NCI-H128 (cell line): ENCODE measurements around the gene ZNF451.
"Not testable (repeated sequence)": the region's sequence is repeated elsewhere in the genome, so short reads cannot be mapped to it uniquely, and the experiment has no call there.

Experiments
- DNase-seq: peaks from one replicate; lab custom pipeline; 2025; ENCODE audit not compliant: unreplicated experiment; lab: John Stamatoyannopoulos, UW

Gene ZNF451, protein sequence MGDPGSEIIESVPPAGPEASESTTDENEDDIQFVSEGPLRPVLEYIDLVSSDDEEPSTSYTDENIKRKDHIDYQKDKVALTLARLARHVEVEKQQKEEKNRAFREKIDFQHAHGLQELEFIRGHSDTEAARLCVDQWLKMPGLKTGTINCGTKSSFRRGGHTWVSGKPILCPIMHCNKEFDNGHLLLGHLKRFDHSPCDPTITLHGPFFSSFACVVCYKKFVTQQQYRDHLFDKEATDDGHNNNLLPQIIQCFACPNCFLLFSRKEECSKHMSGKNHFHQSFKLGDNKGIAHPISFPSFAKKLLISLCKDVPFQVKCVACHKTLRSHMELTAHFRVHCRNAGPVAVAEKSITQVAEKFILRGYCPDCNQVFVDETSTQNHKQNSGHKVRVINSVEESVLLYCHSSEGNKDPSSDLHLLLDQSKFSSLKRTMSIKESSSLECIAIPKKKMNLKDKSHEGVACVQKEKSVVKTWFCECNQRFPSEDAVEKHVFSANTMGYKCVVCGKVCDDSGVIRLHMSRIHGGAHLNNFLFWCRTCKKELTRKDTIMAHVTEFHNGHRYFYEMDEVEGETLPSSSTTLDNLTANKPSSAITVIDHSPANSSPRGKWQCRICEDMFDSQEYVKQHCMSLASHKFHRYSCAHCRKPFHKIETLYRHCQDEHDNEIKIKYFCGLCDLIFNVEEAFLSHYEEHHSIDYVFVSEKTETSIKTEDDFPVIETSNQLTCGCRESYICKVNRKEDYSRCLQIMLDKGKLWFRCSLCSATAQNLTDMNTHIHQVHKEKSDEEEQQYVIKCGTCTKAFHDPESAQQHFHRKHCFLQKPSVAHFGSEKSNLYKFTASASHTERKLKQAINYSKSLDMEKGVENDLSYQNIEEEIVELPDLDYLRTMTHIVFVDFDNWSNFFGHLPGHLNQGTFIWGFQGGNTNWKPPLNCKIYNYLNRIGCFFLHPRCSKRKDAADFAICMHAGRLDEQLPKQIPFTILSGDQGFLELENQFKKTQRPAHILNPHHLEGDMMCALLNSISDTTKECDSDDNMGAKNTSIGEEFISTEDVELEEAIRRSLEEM

DNA sequence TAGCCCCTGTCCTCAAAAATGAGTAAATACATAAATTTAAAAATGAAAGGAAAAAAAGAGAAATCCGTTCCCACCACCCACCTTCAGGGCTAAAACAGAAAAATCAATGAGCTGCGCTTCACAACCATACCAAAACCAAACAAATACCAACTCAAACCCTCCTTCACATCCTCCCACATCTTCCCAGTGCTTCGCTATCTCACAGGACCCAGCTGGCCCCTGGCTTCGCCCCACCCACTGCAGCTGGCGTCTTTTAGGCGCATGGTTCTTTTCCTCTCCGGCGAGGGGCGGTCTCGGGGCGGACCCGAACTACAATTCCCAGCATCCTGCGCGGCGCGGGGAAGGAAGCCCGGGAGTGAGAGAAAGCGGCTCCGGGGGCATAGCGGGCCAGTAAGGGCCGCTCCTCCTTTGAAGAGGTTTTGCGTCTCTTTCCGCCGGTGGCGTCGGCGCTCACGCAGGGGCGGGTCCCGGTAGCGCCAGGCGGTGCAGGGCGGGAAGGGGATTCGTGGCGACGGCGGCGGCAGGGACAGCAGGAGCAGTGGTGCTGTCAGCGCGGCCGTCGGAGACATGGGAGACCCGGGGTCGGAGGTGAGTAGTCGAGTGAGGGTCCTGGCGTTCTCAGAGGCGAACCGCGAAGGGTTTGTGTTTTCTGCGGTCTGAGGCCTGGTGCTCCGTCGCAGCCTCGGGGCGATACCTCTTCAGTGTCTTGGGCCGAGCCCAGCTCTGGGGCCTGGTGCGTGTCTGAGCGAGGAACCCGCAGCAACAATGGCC lies at the start of gene ZNF451:
Gene ZNF451 (plus strand): TSS at position 502 of the 771 bp plus-strand sequence. CDS start 66 bp downstream, at position 568.
- peak; percentile 96 for DNase-seq

DNA sequence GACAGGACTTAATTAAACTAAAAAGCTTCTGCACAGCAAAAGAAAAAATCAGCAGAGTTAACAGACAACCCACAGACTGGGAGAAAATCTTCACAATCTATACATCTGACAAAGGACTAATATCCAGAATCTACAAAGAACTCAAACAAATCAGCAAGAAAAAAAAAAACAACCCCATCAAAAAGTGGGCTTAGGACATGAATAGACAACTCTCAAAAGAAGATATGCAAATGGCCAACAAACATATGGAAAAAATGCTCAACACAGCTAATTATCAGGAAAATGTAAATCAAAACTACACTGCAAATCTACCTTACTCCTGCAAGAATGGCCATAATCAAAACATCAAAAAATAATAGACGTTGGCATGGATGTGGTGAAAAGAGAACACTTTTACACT lies 45.9 kb upstream of the ZNF451 start:
- DNase-seq: not testable (repeated sequence)

DNA sequence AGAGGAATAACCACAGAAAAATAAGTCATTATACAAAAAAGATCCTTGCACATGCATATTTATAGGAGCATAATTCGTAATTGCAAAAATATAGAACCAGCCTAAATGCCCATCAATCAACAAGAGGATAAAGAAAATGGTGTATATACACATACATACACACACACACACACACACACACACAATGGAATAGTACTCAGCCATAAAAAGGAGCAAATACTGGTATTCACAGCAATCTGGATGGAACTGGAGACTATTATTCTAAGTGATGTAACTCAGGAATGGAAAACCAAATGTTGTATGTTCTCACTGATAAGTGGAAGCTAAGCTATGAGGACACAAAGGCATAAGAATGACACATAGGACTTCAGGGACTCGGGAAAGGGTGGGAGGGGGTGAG lies 45.4 kb upstream of the ZNF451 start:
- DNase-seq: no peak

DNA sequence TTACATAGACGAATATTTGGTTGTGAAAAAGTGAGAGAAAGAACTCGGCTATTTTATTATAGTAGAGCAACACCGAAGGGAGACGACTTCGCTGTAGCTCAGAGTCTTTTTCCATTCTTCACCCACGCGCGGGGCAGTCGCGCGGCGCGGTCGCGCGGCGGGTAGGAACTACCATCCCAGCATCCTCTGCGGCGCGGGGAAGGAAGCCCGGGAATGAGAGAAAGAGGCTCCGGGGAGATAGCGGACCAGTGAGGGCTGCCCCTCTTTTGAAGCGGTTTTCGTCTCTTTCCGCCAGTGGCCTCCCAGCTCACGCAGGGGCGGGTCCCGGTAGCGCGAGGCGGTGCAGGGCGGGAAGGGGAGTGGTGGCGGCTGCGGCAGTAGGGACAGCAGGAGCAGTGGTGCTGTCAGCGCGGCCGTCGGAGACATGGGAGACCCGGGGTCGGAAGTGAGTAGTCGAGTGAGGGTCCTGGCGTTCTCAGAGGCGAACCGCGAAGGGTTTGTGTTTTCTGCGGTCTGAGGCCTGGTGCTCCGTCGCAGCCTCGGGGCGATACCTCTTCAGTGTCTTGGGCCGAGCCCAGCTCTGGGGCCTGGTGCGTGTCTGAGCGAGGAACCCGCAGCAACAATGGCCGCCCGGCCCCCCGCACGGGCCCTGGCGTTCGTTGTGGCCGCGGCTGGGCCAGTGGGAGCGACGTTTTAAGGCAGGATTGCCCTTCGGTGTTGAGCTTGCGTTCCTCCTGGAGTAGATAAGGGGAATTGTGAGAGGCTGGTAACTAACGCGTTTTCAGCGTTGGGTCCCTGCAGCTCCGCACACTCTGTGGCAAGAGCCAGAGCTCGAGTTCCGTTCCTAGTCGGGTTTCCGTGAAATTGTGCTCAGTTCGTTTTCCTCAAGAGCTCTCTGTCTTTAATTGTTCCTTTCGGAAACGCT lies 43.4 kb upstream of the ZNF451 start, which contains the start of gene KIAA1586:
Gene KIAA1586 (plus strand): TSS at position 362 of the 925 bp plus-strand sequence. CDS start 63 bp downstream, at position 425.
- DNase-seq: peak; percentile 86

DNA sequence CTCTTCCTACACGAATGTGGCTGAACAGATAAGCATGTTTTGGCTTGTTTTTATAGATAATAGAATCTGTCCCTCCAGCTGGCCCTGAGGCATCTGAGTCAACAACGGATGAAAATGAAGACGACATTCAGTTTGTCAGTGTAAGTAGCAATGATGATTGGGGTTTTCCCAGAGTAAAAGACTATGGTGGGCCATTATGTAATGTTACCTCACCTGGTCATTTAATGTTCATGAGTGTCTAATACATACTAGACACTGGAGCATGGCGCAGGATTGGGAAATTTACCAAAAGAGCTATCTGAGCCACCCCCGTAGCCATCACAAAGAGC lies 42.8 kb upstream of the ZNF451 start:
- DNase-seq: not testable (repeated sequence)

DNA sequence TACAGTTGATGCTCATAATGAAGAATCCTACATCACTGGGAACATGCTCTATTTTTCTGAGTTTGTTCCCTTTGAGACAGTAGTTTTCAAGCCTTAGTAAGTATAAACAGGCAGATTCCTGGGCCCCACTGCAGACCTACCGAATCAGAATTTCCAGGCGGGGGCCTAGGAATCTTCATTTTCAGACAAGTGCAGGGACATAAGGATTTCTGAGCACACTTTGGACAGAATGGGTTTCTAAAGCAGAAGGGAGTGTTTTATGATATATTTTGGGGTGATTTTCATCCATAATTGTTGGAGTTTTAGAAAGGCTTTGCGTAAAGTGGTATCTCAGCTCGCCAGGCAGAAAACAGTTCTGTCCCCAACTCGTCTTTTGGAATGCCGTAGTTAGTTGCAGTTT lies 42.1 kb upstream of the ZNF451 start:
- DNase-seq: not testable (repeated sequence)

DNA sequence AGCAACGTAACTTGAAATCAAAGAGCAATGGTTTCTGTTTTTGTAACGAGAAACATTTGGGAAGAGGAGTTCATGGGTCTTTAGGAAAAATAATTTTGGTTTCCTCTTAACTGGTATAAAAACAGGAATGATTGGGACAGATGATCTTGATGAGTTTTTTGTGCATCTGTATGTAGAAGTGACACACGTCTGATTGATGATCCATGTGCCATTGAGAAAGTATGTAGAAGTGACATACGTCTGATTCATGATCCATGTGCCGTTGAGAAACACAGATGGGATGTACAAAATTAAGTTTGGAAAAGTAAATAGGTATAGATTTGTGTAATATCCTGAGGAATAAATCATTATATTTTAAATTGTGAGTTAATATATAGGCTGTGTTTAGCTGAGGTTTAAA lies 41.4 kb upstream of the ZNF451 start:
- DNase-seq: no peak

DNA sequence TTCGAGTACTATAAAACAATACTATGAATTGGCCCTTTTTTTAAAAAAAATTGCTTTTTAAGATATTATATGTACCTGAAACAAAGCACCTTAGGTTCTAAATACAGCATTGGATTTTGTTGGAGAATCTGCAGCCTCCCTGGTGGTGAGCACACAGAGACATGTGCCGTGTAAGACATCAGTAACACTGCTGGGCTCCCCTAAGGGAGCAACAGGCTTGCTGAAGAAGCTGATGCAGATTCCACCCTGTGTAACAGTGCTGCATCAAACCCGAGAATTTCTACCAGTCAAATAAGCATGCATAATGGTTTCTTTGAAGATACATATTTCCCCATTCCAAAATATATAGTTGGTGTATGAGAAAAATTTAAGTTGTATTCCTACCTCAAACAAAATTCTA lies 26.1 kb upstream of the ZNF451 start:
- DNase-seq: no peak

DNA sequence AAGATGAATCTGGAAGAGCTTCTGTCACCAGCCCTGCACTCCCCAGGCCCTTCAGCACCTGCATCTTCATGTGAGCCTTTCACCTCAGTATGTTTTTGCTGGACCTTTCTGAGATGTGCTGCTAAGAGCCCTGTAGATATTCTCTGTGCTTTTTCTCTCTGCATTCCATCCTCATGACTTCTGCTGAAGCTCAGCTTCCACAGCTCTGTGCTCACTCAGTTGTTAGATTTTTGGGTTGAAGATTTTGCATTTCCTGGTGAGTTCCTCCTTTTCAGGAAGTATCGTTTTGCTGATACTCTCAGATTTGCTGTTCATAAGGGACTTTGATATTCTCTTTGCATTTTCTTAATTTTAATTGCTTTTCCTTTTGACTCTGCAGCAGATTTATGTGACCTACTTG lies 25.2 kb upstream of the ZNF451 start:
- no peak for DNase-seq

DNA sequence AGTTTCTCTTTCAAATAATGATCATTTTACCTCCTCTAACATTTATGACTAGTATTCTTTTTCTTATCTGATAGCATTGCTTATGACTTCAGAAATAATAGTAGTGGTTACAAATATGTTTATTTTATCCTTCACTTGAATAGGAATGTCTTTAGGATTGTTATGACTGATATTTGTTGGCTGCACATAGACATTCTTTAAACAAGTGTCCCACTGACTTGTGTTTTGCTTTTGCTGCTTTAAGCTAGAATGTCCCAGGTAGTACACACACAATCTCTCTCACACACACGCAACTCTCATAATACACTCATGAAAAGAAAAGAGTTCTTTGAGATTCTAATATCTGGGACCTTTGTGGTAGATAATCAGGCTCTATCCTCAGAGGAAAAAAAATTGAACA lies 21.9 kb upstream of the ZNF451 start:
- DNase-seq: no peak

DNA sequence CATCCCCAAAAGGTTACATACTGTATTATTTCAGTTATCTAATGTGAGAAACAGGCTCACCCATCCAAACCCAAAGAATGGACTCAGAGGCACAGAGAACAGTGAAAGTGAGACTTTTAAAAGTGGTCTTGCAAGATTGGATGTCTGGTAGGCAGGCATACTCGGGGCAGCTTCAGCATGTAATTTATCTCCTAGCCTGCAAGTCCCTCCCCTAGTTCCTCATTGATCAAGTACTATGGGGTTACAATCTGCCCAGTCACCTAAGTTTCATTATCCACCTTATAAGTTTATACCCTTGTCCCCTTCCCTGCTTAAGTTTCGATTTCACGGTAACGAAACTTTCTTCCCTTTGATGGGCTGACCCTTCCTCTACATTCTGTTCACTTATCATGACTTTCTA lies 20.8 kb upstream of the ZNF451 start:
- DNase-seq: no peak

DNA sequence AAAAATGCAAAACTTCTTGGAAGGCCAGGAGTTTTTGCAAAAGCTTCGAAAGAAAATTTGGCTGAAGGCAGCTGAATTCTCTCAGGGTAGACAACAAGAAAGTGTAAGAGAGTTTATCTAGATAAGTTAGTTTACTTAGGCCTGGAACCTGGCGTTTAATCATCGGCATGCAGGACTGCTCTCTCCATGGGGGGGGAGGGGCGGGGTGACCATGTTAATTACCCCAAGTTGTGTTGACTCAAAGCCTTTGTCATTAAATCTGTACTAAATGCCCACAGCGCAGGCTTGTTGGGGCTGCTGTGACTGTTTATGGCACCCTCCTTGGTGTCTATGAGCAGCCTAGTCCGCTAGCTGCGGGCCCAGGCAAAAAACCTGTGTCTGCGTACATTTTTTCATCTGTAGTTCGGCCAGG lies 20.1 kb upstream of the ZNF451 start:
- DNase-seq: no peak

DNA sequence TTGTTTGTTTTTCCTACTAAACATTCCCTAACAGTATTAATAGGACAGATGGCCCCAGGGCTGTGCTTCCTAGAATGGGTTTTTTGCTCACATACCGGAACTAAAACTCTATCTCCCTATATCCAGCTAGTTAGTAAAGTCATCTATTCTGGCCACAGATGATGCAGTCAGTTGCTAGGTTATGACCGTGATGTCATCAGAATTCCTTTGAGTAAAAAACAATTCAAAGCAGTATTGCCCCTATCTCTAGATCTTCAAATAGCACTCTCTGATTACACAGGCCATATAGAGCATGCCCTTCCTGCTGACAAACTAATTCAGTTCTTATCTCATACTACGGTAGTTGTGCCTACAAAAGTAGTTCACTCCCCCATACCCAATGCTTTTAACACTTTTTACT lies 17.9 kb upstream of the ZNF451 start:
- no peak for DNase-seq

DNA sequence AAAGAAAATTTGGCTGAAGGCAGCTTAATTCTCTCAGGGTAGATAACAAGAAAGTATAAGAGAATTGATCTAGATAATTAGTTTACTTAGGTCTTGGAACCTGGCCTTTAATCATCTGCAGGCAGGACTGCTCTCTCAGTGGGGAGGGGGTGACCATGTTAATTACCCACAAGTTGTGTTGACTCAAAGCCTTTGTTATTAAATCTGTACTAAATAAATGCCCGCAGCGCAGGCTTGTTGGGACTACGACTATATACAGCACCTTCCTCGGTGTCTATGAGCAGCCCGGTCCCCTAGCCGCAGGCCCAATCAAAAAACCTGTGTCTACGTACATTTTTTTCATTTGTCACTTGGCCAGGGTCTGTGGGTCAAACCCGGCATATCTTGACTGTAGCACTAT lies 15.6 kb upstream of the ZNF451 start:
- DNase-seq: no peak

DNA sequence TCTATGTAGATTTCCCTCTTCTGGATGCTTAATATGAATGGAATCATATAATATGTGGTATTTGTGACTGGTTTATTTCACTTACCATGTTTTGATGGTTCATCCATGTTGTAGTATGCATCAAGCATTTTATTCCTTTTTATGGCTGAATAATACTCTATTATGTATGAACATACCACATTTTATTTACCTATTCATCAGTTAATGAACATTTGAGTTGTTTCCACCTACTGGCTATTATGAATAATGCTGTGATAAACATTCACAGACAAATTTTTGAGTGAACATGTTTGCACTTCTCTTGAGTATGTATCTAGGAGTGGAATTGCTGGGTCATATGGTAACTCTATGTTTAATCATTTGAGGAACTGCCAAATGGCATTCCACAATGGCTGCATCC lies 14.9 kb upstream of the ZNF451 start:
- no peak for DNase-seq

DNA sequence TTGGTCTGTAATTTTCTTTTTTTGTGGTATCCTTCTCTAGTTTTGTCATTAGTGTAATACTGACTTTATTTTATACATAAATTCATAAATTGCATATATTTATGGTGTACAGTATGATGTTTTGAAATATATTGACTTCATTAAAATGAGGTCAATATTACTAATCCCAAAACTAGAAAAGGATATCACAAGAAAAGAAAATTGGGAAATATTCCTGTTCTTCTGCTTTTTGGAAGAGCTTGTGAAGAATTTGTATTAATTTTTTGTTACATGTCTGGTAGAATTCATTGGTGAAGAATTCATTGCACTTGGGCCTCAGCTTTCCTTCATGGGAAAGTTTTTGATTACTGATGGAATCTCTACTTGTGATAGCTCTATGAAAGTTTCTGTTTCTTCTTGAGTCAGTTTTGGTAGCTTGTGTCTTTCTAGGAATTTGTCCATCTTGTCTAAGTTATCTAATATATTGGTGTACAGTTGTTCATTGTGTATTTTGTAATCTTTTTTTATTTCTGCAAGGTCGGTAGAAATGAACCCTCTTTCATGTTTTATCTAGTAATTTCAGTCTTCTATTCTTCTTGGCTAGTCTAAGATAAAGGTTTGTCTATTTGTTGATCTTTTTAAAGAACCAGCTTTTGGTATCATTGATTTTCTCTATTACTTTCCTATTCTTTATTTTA lies 11.3 kb upstream of the ZNF451 start:
- no peak for DNase-seq

DNA sequence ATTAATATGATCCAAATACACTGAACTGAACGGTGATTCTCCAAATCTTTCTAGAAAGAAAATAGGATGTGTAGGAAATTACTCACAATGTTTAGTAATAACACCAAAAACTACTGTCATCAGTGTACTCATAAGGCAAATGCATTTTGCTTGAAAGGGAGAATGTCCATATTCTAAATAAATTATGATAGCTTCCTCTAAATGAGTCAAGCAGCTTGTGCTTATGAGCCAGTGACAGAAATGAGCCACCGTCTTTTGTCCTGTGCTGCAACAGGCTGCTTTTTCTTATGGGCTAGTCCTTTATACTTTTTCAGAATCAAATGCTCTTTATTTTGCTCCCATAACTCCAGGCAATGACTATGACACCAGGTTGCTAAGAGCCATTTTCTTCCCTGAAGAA lies 4.5 kb upstream of the ZNF451 start:
- no peak for DNase-seq

DNA sequence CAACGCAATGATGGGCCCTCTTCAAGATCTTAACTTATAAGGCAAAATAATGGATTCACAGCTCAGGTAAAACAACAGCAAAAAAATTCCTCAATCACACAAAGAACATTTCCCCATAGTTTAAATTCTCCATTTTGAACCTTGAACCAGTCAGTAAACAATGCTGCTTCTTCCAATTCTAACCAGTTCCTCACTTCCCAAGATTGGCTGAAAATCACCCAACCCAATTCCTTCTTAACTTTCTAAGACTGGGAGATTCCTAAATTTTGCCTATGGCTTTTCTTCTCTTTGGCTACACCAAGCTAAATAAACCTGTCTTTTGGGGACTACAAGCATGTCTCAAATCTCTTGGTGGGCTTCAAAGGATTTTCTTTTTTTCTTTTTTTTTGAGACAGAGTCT lies 3.1 kb upstream of the ZNF451 start:
- no peak for DNase-seq

DNA sequence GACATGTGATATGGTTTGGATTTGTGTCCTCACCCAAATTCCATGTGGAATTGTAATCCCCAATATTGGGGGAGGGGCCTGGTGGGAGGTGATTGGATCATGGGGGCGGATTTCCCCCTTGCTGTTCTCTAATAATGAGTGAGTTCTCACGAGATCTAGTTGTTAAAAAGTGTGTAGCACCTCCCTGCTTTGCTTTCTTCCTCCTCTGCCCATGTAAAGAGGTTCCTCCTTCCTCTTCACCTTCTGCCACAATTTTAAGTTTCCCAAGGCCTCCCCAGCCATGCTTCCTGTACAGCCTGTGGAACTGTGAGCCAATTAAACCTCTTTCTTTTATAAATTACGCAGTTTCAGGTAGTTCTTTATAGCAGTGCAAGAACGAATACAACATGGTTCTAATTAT lies 2.1 kb upstream of the ZNF451 start:
- DNase-seq: no peak
